Adrenal gland (tissue), 5 donors: ENCODE results near the gene GADD45G.

Experiments used
- CTCF ChIP-seq, 6 experiments: fragments of 450-650 bp in 4 of 6; fragments of 200-600 bp in 2 of 6; sonication (generic) in 1 of 6; IDR thresholded peaks; 1 replicate in 5 of 6; 2 replicates in 1 of 6; pipeline versions ENCODE4 v1.5.1 to v1.8.0; 2016 to 2021; ENCODE audit warnings: antibody characterized with exemption in 6 of 6, mild to moderate bottlenecking in 2 of 6, moderate library complexity in 1 of 6
- POLR2A ChIP-seq, 2 donors: fragments of 450-650 bp; IDR thresholded peaks; one replicate each; pipeline ENCODE4 v1.6.1; 2017; ENCODE audit warnings: antibody characterized with exemption in 2 of 2, mild to moderate bottlenecking in 2 of 2, moderate library complexity in 1 of 2
- donor health status: DM: no; HTN: no; CAD: no.

GRCh38 chr9:89592213-89592815, 12.5 kb upstream of the GADD45G start:
- no peak for TF ChIP-seq CTCF (IDR thresholded peaks at IDR 0.05)
- no peak for TF ChIP-seq POLR2A (IDR thresholded peaks at IDR 0.05)
